Measurements from ENCODE around the gene CACNB4.
A peak's percentile ranks its signal among the peaks of the same experiment; 100 is the strongest.
"Not testable (repeated sequence)": the region's sequence is repeated elsewhere in the genome, so short reads cannot be mapped to it uniquely, and the experiment has no call there.

The CACNB4 gene

DNA sequence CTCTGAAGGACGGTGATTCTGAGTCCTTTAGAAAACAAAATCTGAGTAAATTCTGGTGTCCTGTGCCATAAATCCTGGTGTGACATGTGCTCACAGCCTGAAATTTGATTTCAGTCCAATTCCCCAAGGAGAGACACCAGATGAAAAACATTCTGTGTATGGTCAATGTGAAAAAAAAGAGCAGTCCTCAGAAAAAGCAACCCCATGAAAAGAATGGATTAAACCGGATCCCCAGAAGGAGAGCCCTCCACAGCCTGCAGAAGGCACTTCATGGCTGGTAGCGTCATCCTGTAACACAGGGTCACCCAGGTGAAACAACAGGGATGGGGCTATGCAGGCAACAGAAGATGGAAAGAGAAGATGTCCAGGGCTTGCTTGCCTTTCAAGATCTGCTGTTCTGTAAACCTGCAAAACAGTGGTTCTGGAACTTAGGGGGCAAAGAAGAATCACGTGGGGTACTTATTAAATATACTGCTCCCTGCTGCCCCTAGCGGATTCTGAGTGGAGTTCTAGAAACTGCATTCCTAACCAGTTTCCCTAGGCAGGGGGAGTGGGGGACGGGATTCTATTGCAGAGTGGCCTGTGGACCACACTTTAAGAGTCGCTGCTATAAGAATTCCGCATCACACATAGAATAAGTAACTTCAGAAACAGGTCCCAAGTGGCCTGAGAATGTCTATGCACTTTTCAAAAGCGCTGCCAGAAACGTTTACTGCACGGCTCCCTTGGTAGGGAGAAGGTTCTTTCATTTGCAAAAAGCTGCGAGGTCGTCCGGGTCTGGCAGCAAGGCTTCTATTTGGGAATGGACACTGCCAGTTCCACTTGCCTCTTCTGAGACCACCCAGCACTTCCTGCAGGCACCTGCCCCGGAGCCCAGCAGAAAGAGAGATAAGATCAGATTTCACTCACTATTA is 151.7 kb downstream of the CACNB4 start:
- TF ChIP-seq, protein P1, sequence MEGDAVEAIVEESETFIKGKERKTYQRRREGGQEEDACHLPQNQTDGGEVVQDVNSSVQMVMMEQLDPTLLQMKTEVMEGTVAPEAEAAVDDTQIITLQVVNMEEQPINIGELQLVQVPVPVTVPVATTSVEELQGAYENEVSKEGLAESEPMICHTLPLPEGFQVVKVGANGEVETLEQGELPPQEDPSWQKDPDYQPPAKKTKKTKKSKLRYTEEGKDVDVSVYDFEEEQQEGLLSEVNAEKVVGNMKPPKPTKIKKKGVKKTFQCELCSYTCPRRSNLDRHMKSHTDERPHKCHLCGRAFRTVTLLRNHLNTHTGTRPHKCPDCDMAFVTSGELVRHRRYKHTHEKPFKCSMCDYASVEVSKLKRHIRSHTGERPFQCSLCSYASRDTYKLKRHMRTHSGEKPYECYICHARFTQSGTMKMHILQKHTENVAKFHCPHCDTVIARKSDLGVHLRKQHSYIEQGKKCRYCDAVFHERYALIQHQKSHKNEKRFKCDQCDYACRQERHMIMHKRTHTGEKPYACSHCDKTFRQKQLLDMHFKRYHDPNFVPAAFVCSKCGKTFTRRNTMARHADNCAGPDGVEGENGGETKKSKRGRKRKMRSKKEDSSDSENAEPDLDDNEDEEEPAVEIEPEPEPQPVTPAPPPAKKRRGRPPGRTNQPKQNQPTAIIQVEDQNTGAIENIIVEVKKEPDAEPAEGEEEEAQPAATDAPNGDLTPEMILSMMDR (IDR thresholded peaks at IDR 0.05; ENCODE audit: low read depth, low read length): peak; percentile 34
- H3K4me3 ChIP-seq (ENCODE audit: low read depth, low read length): no peak overlapping the region

- TF ChIP-seq, protein P1 (IDR thresholded peaks at IDR 0.05; ENCODE audit: low read depth, low read length): no peak
- no peak overlapping the region for H3K4me3 ChIP-seq (ENCODE audit: low read depth, low read length)
These were observed 152.5 kb downstream of the CACNB4 start for GRCh38 chr2:151946250-151946884.

DNA sequence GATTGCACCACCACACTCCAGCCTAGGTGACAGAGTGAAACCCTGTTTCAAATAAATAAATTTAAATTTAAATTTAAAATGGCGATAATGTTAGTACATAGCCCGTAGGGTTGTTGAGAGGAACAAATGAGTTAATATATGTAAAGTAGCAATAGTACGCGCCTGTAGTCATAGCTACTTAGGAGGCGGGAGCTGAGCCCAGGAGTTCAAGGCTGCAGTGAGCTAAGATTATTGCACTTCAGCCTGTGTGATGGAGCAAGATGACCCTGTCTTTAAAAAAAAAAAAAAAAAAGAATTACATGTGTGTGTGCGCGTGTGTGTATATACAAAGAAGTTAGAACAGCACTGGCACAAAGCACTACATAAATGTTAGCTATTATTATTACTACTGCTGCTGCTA is 153.2 kb downstream of the CACNB4 start:
- TF ChIP-seq, protein P1 (IDR thresholded peaks at IDR 0.05; ENCODE audit: low read depth, low read length): no peak
- no peak overlapping the region for H3K4me3 ChIP-seq (ENCODE audit: low read depth, low read length)

DNA sequence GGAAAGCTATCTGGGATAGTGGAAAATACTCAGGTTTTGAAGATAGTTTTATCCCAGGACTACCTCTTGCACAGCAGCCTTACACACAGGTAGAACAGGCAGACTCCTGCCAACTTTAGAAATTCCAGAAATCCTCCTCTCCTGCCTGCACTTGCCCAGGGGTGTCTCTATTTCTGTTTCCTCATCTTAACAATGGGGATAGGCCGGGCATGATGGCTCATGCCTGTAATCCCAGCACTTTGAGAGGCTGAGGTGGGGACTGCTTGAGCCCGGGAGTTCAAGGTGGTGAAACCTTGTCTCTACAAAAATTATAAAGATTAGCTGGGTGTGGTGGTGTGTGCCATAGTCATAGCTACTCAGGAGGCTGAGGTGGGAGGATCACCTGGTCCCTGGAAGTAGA is 153.7 kb downstream of the CACNB4 start:
- TF ChIP-seq, protein P1 (IDR thresholded peaks at IDR 0.05; ENCODE audit: low read depth, low read length): no peak
- no peak overlapping the region for H3K4me3 ChIP-seq (ENCODE audit: low read depth, low read length)

- TF ChIP-seq, protein P1 (IDR thresholded peaks at IDR 0.05; ENCODE audit: low read depth, low read length): no peak
- H3K4me3 ChIP-seq (ENCODE audit: low read depth, low read length): no peak overlapping the region
These were observed 155.4 kb downstream of the CACNB4 start for GRCh38 chr2:151943461-151943860.

DNA sequence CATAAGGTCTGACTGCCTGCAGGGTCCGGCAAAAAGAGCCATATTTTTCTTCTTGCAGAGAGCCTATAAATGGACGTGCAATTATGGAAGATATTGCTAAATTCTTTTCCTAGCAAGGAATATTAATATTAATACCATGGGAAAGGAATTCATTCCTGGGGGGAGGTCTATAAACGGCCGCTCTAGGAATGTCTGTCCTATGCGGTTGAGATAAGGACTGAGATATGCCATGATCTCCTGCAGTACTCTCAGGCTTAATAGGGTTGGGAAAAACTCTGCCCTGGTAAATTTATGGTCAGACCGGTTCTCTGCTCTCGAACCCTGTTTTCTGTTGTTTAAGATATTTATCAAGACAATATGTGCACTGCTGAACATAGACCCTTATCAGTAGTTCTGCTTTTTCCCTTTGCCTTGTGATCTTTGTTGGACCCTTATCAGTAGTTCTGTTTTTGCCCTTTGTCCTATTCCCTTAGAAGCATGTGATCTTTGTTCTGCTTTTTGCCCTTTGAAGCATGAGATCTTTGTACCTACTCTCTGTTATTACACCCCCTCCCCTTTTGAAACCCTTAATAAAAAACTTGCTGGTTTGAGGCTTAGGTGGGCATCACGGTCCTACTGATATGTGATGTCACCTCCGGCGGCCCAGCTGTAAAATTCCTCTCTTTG is 156.2 kb downstream of the CACNB4 start:
- not testable (repeated sequence) for H3K4me3 ChIP-seq (ENCODE audit: low read depth, low read length)

- no peak overlapping the region for H3K4me3 ChIP-seq (ENCODE audit: low read depth, low read length)
- TF ChIP-seq, protein P1 (IDR thresholded peaks at IDR 0.05; ENCODE audit: low read depth, low read length): no peak
These were observed 160.9 kb downstream of the CACNB4 start for GRCh38 chr2:151937966-151938365.
